ENCODE data around the gene NEU3. TPM values are rescaled to one million over a fixed set of nuclear protein-coding genes. Genes with fewer than 3 reads are reported as not detected.

Gene NEU3
- total and polyA plus RNA-seq, 7 donors = 1.8 to 26.7 (median 14.0) TPM

DNA sequence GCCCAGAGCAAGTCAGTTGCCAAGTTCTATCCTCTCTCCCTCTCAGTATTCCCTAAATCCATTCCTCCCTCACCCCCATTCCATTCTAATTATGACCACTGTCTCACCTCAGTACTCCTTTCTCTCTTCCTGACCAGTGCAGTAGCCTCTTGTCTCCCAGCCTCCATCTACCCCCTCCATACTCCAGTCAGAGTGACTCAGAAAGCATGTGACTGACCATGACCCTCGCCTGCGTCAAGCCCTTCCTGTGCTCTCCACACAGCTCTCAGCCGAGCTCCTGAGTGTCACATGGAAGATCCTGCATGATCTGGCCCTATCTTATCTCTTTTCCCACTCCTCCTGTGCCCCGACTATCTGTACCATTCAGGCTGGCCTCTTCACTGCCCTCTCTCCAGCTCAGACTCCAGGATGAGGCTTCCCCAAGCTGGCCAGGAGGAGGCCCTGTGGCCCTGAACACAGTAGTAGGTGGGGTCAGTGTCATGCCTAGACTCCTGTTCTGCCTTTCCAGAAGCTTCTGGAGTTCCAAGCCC lies 42.6 kb downstream of the NEU3 start:
- intact Hi-C loops (cut with DNase I) = no loop called here
- TF ChIP-seq, protein P1, sequence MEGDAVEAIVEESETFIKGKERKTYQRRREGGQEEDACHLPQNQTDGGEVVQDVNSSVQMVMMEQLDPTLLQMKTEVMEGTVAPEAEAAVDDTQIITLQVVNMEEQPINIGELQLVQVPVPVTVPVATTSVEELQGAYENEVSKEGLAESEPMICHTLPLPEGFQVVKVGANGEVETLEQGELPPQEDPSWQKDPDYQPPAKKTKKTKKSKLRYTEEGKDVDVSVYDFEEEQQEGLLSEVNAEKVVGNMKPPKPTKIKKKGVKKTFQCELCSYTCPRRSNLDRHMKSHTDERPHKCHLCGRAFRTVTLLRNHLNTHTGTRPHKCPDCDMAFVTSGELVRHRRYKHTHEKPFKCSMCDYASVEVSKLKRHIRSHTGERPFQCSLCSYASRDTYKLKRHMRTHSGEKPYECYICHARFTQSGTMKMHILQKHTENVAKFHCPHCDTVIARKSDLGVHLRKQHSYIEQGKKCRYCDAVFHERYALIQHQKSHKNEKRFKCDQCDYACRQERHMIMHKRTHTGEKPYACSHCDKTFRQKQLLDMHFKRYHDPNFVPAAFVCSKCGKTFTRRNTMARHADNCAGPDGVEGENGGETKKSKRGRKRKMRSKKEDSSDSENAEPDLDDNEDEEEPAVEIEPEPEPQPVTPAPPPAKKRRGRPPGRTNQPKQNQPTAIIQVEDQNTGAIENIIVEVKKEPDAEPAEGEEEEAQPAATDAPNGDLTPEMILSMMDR (IDR thresholded peaks at IDR 0.05) = no peak
- DNase-seq (no peak), ATAC-seq (peak in 3 of 4 donors; percentile 23 to 34 (median 32))
- H3K27ac ChIP-seq = no peak overlapping the region
- H3K36me3 ChIP-seq (ENCODE audit: insufficient read depth in 1 of 2, low read depth in 1 of 2) = no peaks in the 10 kb centered on the region
- no peak overlapping the region for H3K4me3 ChIP-seq
- WGBS, 3 donors = 67 to 72% (median 67%) methylated on average over 4 of the region's 4 CpGs
- no peaks in the 10 kb centered on the region for H3K27me3 ChIP-seq (ENCODE audit: insufficient read depth in 3 of 3, low read length in 2 of 3)
- no peaks in the 10 kb centered on the region for H3K9me3 ChIP-seq
- peaks cover 13% of the 10 kb centered on the region for H3K4me1 ChIP-seq

DNA sequence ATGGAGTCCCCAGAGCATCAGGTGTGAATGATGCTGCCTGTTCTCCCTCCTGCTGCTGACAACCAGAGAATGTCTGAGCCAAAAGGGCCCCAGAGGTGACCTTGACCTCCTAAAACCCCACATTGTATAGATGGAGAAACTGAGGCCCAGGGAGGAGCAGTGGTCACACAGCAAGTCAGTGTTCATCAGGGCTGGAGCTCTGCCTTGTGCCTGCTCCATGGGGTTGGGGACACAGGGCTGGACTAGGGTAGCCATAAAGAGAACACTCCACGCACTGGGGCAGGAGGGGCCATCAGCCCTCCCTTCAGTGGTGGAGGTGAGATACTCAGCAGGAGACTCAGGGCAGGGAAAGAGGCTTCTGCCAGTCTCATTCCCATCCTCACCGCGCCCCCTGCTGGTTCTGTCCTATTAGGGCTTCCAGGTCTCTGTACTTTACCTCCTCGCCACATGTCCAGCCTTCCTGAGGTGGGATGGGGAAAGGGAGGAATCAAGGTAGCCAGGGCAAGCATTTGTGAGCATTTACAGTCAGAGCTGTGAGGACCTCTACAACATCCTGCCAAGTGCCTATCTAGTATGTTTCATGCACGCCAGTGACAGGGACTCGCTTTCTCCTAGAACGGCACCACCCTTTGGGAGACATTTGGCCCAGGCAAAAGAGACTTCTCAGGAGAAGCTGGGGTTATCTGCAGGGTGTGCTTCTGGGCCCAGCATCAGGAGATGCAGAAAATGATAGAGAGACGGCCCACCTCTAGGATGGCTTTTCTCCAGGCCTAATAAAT lies 43.2 kb downstream of the NEU3 start:
- no peak overlapping the region for H3K27ac ChIP-seq
- TF ChIP-seq, protein P1 (IDR thresholded peaks at IDR 0.05) = peak; percentile 73
- WGBS, 3 donors = 63 to 68% (median 65%) methylated on average over 8 of the region's 8 CpGs
- no peaks in the 10 kb centered on the region for H3K9me3 ChIP-seq
- no peak overlapping the region for H3K4me3 ChIP-seq
- no peaks in the 10 kb centered on the region for H3K27me3 ChIP-seq (ENCODE audit: insufficient read depth in 3 of 3, low read length in 2 of 3)
- peaks cover 13% of the 10 kb centered on the region for H3K4me1 ChIP-seq
- intact Hi-C loops (cut with DNase I) = loop anchor here (1.0 to 2.0 kb wide), 2 partner anchors 103 kb away; no protein-coding TSS in a partner anchor
- DNase-seq = peak; percentile 76 to 89
- peak; percentile 78 to 94 (median 81) for ATAC-seq
- no peaks in the 10 kb centered on the region for H3K36me3 ChIP-seq (ENCODE audit: insufficient read depth in 1 of 2, low read depth in 1 of 2)

DNA sequence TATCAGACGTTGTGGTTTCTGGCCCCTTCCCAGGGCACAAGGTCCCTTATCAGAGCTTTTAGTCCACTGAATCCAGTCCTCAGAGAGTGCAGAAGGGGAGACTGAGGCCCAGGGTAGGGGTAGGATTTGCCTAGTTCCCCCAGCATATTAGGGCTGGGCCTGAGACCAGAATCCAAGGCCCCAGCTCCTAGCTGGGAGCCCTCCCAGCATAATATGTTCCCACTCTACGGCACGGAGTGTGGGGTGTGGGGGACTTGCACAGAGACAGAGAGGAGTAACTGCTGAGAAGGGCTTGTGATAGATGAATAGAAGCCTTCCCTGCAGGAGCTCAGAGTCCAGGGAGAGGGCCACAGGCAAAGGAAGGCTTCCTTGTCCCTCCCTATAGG lies 43.8 kb downstream of the NEU3 start:
- Histone ChIP-seq H3K4me1 (peaks cover 13% of the 10 kb centered on the region), H3K9me3 (no peaks in the 10 kb centered on the region), H3K27me3 (ENCODE audit: insufficient read depth in 3 of 3, low read length in 2 of 3) (no peaks in the 10 kb centered on the region), H3K27ac (no peak overlapping the region), H3K4me3 (no peak overlapping the region), H3K36me3 (ENCODE audit: insufficient read depth in 1 of 2, low read depth in 1 of 2) (no peaks in the 10 kb centered on the region)
- intact Hi-C loops (cut with DNase I) = loop anchor here (1.0 to 2.0 kb wide), 2 partner anchors 103 to 104 kb away; no protein-coding TSS in a partner anchor
- DNase-seq = no peak
- 74 to 89% (median 87%) methylated on average over 3 of the region's 3 CpGs for WGBS, 3 donors
- no peak for ATAC-seq
- TF ChIP-seq, protein P1 (IDR thresholded peaks at IDR 0.05) = no peak

DNA sequence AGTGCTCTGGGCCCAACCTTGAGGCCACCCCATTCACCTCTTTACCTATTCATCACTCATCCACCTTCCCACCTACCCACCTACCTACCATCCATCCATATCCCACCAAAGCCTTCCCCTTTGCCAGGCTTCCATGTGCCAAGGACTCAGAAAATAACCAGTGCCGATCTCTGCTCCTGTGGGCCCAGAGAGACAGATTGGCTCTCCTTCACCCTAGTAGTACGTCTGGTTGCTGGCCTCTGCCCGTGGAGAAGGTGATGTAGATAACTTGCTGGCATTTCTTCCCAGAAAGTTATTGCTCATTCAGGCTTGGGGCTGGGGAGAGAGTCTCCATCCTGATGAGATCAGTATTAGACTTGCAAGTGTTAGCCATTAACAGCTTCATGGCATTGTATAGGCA lies 45.2 kb downstream of the NEU3 start:
- intact Hi-C loops (cut with DNase I) = loop anchor here in 1 of 2 donors (2.0 kb wide), 1 partner anchor 105 kb away; no protein-coding TSS in a partner anchor
- Histone ChIP-seq H3K4me1 (peaks cover 4% of the 10 kb centered on the region), H3K9me3 (no peaks in the 10 kb centered on the region), H3K27ac (no peak overlapping the region), H3K4me3 (no peak overlapping the region), H3K27me3 (ENCODE audit: insufficient read depth in 3 of 3, low read length in 2 of 3) (no peaks in the 10 kb centered on the region), H3K36me3 (ENCODE audit: insufficient read depth in 1 of 2, low read depth in 1 of 2) (no peaks in the 10 kb centered on the region)
- 82 to 98% (median 90%) methylated on average over 3 of the region's 3 CpGs for WGBS, 3 donors
- no peak for DNase-seq
- no peak for ATAC-seq
- TF ChIP-seq, protein P1 (IDR thresholded peaks at IDR 0.05) = no peak
